ENCODE data around the gene KCNQ5.

Gene KCNQ5

GRCh38 chr6:72975352-72975752 is 353.5 kb downstream of the KCNQ5 start (continued):
- no peak for TF ChIP-seq ZNF704 (tag by site-specific recombination; IDR thresholded peaks at IDR 0.05)
- no peak for TF ChIP-seq ZNF692 (tag by site-specific recombination; IDR thresholded peaks at IDR 0.05)
- no peak for TF ChIP-seq ZNF830 (tag by site-specific recombination; IDR thresholded peaks at IDR 0.05; ENCODE audit: low read depth)

DNA sequence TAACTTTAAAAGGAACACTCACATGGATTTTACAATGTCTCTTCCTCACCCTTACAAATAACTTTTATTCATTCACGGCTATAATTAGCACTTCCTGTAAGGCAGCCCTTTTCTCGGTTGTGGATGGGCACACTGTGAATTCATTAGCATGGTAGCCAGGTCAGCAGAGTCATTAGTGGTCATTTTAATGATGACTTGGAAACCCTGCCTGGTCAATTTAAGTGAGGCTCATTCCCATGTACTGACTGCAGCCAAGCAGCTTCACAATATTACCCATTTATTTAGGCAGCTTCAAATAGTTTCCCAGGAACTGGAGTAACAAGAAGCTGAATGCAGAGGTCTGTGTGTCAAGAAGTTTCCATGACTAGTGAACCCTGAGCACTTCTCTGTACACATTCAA is 354.6 kb downstream of the KCNQ5 start:
- Histone ChIP-seq H3K27ac (ENCODE audit: extremely low read depth, low read depth, low read length) (no peak overlapping the region), H3K9me3 (ENCODE audit: control insufficient read depth, insufficient read depth, low read depth, low read length) (no peaks in the 10 kb centered on the region), H3K4me3 (ENCODE audit: low read depth, low read length) (no peak overlapping the region), H3K36me3 (ENCODE audit: control insufficient read depth in 2 of 2, insufficient read depth in 1 of 2, low read length in 2 of 2) (no peaks in the 10 kb centered on the region), H3K4me1 (ENCODE audit: control insufficient read depth, insufficient read depth, low read length) (peaks cover 10% of the 10 kb centered on the region)
- CTCF ChIA-PET = interaction anchor here (0.7 to 1.4 kb wide), 2 partner anchors 359 to 564 kb away, joined by 3 read pairs; no protein-coding TSS in a partner anchor
- TF ChIP-seq GFI1B (tag by site-specific recombination; IDR thresholded peaks at IDR 0.05) = no peak
- TF ChIP-seq, protein P1, sequence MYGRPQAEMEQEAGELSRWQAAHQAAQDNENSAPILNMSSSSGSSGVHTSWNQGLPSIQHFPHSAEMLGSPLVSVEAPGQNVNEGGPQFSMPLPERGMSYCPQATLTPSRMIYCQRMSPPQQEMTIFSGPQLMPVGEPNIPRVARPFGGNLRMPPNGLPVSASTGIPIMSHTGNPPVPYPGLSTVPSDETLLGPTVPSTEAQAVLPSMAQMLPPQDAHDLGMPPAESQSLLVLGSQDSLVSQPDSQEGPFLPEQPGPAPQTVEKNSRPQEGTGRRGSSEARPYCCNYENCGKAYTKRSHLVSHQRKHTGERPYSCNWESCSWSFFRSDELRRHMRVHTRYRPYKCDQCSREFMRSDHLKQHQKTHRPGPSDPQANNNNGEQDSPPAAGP (tag by site-specific recombination; IDR thresholded peaks at IDR 0.05) = no peak
- no peak for TF ChIP-seq ZNF292 (tag by site-specific recombination; IDR thresholded peaks at IDR 0.05; ENCODE audit: borderline replicate concordance, low read depth)
- no peak for TF ChIP-seq ZNF174 (tag by site-specific recombination; IDR thresholded peaks at IDR 0.05)
- TF ChIP-seq ZBTB20 (tag by site-specific recombination; IDR thresholded peaks at IDR 0.05) = no peak
- TF ChIP-seq ZNF768 (tag by site-specific recombination; IDR thresholded peaks at IDR 0.05) = no peak
- no peak for TF ChIP-seq ZBTB48 (tag by site-specific recombination; IDR thresholded peaks at IDR 0.05)
- TF ChIP-seq, protein P2, sequence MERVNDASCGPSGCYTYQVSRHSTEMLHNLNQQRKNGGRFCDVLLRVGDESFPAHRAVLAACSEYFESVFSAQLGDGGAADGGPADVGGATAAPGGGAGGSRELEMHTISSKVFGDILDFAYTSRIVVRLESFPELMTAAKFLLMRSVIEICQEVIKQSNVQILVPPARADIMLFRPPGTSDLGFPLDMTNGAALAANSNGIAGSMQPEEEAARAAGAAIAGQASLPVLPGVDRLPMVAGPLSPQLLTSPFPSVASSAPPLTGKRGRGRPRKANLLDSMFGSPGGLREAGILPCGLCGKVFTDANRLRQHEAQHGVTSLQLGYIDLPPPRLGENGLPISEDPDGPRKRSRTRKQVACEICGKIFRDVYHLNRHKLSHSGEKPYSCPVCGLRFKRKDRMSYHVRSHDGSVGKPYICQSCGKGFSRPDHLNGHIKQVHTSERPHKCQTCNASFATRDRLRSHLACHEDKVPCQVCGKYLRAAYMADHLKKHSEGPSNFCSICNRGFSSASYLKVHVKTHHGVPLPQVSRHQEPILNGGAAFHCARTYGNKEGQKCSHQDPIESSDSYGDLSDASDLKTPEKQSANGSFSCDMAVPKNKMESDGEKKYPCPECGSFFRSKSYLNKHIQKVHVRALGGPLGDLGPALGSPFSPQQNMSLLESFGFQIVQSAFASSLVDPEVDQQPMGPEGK (tag by site-specific recombination; IDR thresholded peaks at IDR 0.05) = no peak
- no peak for TF ChIP-seq ZNF704 (tag by site-specific recombination; IDR thresholded peaks at IDR 0.05)
- TF ChIP-seq PRDM4 (tag by site-specific recombination; IDR thresholded peaks at IDR 0.05) = no peak
- TF ChIP-seq BCL11A (tag by site-specific recombination; IDR thresholded peaks at IDR 0.05; ENCODE audit: low read depth) = no peak
- no peak for TF ChIP-seq KLF10 (tag by site-specific recombination; IDR thresholded peaks at IDR 0.05)
- TF ChIP-seq, protein P3, sequence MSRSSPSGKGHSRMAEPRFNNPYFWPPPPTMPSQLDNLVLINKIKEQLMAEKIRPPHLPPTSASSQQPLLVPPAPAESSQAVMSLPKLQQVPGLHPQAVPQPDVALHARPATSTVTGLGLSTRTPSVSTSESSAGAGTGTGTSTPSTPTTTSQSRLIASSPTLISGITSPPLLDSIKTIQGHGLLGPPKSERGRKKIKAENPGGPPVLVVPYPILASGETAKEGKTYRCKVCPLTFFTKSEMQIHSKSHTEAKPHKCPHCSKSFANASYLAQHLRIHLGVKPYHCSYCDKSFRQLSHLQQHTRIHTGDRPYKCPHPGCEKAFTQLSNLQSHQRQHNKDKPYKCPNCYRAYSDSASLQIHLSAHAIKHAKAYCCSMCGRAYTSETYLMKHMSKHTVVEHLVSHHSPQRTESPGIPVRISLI (tag by site-specific recombination; IDR thresholded peaks at IDR 0.05) = no peak
- no peak for TF ChIP-seq ZNF626 (tag by site-specific recombination; IDR thresholded peaks at IDR 0.05)
- TF ChIP-seq, protein P4, sequence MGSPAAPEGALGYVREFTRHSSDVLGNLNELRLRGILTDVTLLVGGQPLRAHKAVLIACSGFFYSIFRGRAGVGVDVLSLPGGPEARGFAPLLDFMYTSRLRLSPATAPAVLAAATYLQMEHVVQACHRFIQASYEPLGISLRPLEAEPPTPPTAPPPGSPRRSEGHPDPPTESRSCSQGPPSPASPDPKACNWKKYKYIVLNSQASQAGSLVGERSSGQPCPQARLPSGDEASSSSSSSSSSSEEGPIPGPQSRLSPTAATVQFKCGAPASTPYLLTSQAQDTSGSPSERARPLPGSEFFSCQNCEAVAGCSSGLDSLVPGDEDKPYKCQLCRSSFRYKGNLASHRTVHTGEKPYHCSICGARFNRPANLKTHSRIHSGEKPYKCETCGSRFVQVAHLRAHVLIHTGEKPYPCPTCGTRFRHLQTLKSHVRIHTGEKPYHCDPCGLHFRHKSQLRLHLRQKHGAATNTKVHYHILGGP (tag by site-specific recombination; IDR thresholded peaks at IDR 0.05) = no peak
- POLR2A ChIA-PET = interaction anchor here (0.6 kb wide), 1 partner anchor 20 kb away, joined by 3 read pairs; no protein-coding TSS in a partner anchor

Data from HEK293 (cell line).